Brain microvascular endothelial cell (primary cell): ENCODE measurements around the gene FAM78B.

Source experiments
- DNase-seq: peaks from one replicate; pipeline ENCODE4 v3.0.0-alpha.2; 2020
- H3K27ac ChIP-seq: fragments of 250-450 bp; sonication (Bioruptor Pico); 2 replicates; pipeline ENCODE4 v1.5.1; 2020; ENCODE audit warnings: mild to moderate bottlenecking, moderate library complexity
- H3K27me3 ChIP-seq: fragments of 250-450 bp; sonication (Bioruptor Pico); replicated peaks from 2 replicates; pipeline ENCODE4 v1.5.1; 2020; ENCODE audit warnings: mild to moderate bottlenecking
- H3K36me3 ChIP-seq: fragments of 250-450 bp; sonication (Bioruptor Pico); replicated peaks from 2 replicates; pipeline ENCODE4 v1.5.1; 2020; ENCODE audit warnings: mild to moderate bottlenecking
- H3K4me3 ChIP-seq: 2 replicates; pipeline ENCODE4 v1.5.1; 2011; ENCODE audit warnings: low read depth, mild to moderate bottlenecking, control low read depth, low read length, moderate library complexity
- in situ Hi-C: cut with HindIII; loops from 2 replicates; pipeline ENCODE4 v1.10.0; 2017; ENCODE audit warnings: low sequenced_read_pairs, low pct_ligation_motif_present
- TF ChIP-seq, protein P1 (sequence below): IDR thresholded peaks from 2 replicates; pipeline ENCODE4 v1.5.1; 2011; ENCODE audit warnings: low read depth, mild to moderate bottlenecking, moderate library complexity, low read length, control low read depth, inconsistent platforms; ENCODE audit errors: missing control alignments

FAM78B gene

DNA sequence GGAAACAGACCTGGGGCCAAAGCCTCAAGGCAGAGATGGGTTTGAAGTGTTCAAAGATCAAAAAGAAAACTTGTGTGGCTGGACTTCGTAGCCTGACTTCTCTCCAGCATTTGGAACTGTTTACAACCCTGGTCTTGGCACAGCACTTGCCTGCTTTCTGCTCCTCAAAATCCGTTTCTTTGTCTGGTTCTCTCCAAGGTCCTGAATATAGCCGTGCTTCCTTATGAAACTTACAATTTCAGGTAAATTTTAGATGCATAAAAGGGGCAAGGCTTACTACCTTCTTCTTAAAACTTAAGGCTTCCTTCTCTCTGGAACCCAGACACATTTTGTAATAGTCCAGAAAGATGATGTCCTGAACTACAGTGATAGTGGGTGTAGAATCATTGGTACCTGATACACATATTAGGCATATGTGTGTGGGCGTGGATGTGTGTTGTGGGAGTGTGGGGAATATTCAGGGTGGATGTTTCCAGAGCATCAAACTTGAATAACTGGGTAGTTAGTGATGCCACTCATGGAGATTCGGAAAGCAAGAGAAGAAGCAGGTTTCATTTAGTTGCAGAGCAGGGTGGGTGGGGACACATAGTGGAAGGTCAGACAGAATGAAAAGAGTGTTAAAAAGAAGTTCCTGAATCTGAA is 26.4 kb upstream of the FAM78B start:
- Histone ChIP-seq H3K27ac (no peak overlapping the region), H3K4me3 (no peak overlapping the region), H3K36me3 (no peaks in the 10 kb centered on the region), H3K27me3 (no peaks in the 10 kb centered on the region)
- TF ChIP-seq, protein P1, sequence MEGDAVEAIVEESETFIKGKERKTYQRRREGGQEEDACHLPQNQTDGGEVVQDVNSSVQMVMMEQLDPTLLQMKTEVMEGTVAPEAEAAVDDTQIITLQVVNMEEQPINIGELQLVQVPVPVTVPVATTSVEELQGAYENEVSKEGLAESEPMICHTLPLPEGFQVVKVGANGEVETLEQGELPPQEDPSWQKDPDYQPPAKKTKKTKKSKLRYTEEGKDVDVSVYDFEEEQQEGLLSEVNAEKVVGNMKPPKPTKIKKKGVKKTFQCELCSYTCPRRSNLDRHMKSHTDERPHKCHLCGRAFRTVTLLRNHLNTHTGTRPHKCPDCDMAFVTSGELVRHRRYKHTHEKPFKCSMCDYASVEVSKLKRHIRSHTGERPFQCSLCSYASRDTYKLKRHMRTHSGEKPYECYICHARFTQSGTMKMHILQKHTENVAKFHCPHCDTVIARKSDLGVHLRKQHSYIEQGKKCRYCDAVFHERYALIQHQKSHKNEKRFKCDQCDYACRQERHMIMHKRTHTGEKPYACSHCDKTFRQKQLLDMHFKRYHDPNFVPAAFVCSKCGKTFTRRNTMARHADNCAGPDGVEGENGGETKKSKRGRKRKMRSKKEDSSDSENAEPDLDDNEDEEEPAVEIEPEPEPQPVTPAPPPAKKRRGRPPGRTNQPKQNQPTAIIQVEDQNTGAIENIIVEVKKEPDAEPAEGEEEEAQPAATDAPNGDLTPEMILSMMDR, result no peak
- DNase-seq, result no peak
- in situ Hi-C loops, result no loop called here

DNA sequence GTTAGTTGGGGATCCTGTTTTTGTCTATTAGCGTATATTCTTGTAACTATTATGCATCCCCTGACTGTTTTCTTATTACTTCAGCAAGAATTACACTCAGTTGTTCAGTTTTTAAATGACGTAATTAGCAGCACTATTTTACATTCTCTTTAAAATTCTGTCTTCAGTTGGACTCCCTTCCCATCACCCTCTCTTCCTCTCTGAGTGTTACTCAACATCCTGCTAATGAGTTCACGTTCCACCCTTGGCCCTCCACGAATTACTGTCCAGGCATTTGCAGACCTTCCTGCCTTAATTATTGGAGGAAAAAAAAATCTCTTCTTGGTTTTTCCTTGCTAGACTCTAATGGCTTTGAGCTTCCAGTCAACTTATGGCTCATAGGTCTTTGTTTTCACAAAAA is 23.6 kb upstream of the FAM78B start:
- H3K36me3 ChIP-seq, result no peaks in the 10 kb centered on the region
- H3K4me3 ChIP-seq, result no peak overlapping the region
- no peak overlapping the region for H3K27ac ChIP-seq
- TF ChIP-seq, protein P1, result no peak
- no peak for DNase-seq
- in situ Hi-C loops, result no loop called here
- no peaks in the 10 kb centered on the region for H3K27me3 ChIP-seq

DNA sequence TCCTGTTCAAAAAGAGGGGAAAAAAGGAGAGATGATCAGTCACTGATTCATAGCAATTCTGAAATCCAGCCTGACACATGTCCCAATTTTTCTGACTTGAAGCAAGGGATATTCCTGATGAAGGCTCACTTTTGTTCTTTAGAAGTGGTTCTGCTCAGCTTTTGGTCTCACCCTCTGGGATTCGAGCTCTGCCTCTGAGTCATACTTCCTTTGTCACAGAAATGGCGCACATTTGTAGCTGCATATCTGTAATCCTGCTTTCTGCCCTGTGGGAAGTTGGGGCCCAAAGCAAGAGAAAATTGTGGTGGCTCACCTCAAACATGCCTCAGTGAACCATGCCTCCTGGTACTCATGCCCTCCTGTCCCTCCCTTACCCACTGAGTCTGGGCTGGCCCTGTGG is 22.3 kb upstream of the FAM78B start:
- Histone ChIP-seq H3K27me3 (no peaks in the 10 kb centered on the region), H3K4me3 (no peak overlapping the region), H3K27ac (no peak overlapping the region), H3K36me3 (no peaks in the 10 kb centered on the region)
- in situ Hi-C loops, result no loop called here
- DNase-seq, result no peak
- TF ChIP-seq, protein P1, result no peak

DNA sequence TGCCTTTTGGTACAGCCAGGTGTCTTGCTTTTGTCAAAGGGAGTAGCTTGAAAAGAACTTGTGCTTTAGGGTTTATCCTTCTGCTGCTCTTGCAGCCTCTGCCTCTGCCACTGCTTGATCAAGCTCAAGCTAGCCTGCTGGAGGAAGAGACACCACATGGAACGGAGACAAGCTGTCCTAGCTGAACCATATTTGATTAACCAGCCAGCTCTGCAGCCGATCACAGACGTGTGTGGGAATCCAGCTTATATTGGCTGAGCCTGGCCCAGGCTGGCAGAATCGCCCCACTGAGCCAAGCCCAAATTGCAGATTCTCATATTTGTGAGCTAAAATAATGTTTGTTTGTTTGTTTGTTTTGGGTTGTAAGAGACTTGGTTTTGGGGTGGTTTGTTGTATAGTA is 18.7 kb upstream of the FAM78B start:
- no peak for DNase-seq
- Histone ChIP-seq H3K4me3 (no peak overlapping the region), H3K27me3 (no peaks in the 10 kb centered on the region), H3K36me3 (no peaks in the 10 kb centered on the region), H3K27ac (no peak overlapping the region)
- in situ Hi-C loops, result no loop called here
- TF ChIP-seq, protein P1, result no peak

DNA sequence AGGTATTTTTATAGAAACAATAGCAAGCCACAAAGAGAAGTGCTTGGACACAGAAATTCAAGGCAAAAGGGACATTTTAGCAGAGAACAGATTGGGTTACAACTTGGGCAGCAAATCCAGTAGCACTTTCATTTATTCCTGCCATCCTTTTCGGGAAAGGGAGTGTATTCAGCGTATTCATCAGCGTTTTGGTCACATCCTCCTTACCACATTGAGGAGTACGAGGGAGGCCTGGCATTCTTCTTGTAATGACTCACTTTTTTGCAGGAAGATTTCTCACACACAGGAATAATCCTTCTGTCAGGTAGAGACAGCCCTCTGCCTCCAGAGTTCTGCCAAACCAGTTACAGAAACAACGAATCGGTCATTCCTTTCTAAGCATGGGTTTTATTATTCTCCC is 18.1 kb upstream of the FAM78B start:
- TF ChIP-seq, protein P1, result no peak
- in situ Hi-C loops, result no loop called here
- no peak overlapping the region for H3K4me3 ChIP-seq
- H3K27ac ChIP-seq, result no peak overlapping the region
- H3K27me3 ChIP-seq, result no peaks in the 10 kb centered on the region
- no peak for DNase-seq
- H3K36me3 ChIP-seq, result no peaks in the 10 kb centered on the region

DNA sequence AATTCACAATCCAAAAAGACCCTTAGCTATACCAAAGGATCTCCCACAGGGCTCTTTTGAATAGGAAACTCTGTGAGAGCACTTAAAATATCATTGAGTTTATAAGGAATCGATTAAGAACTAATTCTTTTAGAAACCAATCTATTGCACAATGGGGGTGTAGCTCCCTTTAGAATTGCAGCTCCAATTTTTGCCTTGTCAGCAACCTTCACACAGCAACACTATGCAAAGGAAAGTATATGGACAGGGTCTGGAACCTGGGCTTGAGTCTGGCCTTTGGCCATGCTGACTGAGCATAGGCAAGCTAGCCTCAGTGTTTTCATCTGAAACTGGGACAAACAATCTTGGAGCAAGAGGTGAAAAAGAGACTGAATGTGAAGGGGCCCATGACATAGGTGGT is 17.2 kb upstream of the FAM78B start:
- in situ Hi-C loops, result no loop called here
- no peak overlapping the region for H3K4me3 ChIP-seq
- TF ChIP-seq, protein P1, result no peak
- no peak overlapping the region for H3K27ac ChIP-seq
- no peaks in the 10 kb centered on the region for H3K36me3 ChIP-seq
- no peaks in the 10 kb centered on the region for H3K27me3 ChIP-seq
- no peak for DNase-seq
